Subcutaneous abdominal adipose tissue (tissue), 5 donors: Measurements from ENCODE around the gene WASF2.
"Not testable (repeated sequence)": the region's sequence is repeated elsewhere in the genome, so short reads cannot be mapped to it uniquely, and the experiment has no call there.

ENCODE experiments used
- H3K27ac ChIP-seq: one replicate; pipeline ENCODE4 v1.7.0; 2013; ENCODE audit warnings: low read depth, mild to moderate bottlenecking, inconsistent platforms, low read length, moderate library complexity
- H3K27me3 ChIP-seq, 5 donors: one replicate each; pipeline ENCODE4 v1.7.0; 2013; ENCODE audit warnings: low read length in 5 of 5, inconsistent platforms in 1 of 5; ENCODE audit not compliant: control insufficient read depth in 5 of 5, insufficient read depth in 4 of 5
- H3K36me3 ChIP-seq, 5 donors: one replicate each; pipeline ENCODE4 v1.7.0; 2013; ENCODE audit warnings: low read length in 5 of 5; ENCODE audit not compliant: control insufficient read depth in 5 of 5, insufficient read depth in 5 of 5
- H3K4me1 ChIP-seq, 5 donors: one replicate each; pipeline ENCODE4 v1.7.0; 2013; ENCODE audit warnings: low read length in 5 of 5, mild to moderate bottlenecking in 3 of 5, moderate library complexity in 1 of 5; ENCODE audit not compliant: control insufficient read depth in 5 of 5, insufficient read depth in 5 of 5
- H3K4me3 ChIP-seq, 5 donors: one replicate each; pipeline ENCODE4 v1.7.0; 2013; ENCODE audit warnings: low read length in 5 of 5, low read depth in 1 of 5
- H3K9ac ChIP-seq, 5 donors: one replicate each; pipeline ENCODE4 v1.7.0; 2013; ENCODE audit warnings: low read length in 5 of 5, mild to moderate bottlenecking in 4 of 5, moderate library complexity in 3 of 5
- H3K9me3 ChIP-seq, 5 donors: one replicate each; pipeline ENCODE4 v1.7.0; 2013; ENCODE audit warnings: low read length in 5 of 5; ENCODE audit not compliant: control insufficient read depth in 5 of 5
- donor health status: healthy.
- donor health status: healthy.
- donor health status: healthy.
- donor health status: healthy.
- donor health status: healthy.

The WASF2 gene

GRCh38 chr1:27439150-27439549, 50.8 kb downstream of the WASF2 start:
- Histone ChIP-seq H3K36me3 (peaks cover 0 to 8% (median 3%) of the 10 kb centered on the region in 5 donors), H3K9me3 (no peaks in the 10 kb centered on the region), H3K27me3 (no peaks in the 10 kb centered on the region), H3K9ac (no peak overlapping the region), H3K4me3 (no peak overlapping the region), H3K27ac (no peak overlapping the region), H3K4me1 (peaks cover 6 to 54% (median 48%) of the 10 kb centered on the region in 5 donors)

DNA sequence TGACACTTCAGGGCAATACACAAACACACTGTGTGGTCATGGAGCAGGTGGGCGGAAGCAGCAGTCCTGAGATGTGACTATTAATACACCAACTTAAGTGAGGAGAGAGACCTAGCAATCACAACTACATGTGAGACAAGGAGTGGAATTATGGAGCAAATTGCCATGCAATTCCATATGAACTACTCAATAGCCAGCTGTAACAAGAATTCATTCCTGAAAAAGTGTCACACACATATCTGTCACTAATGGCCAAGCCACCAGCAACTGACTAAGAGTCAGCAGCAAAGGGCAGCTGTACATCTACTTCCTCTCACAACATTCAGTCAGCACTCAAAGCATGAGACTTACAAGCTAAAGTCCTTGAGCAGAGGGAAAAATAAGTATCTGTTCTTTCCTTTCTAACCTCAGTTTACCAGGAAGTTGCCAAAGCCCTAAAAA, 51.3 kb downstream of the WASF2 start:
- no peak overlapping the region for H3K9ac ChIP-seq
- no peaks in the 10 kb centered on the region for H3K9me3 ChIP-seq
- H3K4me1 ChIP-seq: peaks cover 6 to 55% (median 53%) of the 10 kb centered on the region in 5 donors
- no peaks in the 10 kb centered on the region for H3K27me3 ChIP-seq
- peaks cover 0 to 5% (median 3%) of the 10 kb centered on the region in 5 donors for H3K36me3 ChIP-seq
- peak overlapping the region; percentile 66 for H3K27ac ChIP-seq
- no peak overlapping the region for H3K4me3 ChIP-seq

- Histone ChIP-seq H3K27me3 (no peaks in the 10 kb centered on the region), H3K4me3 (peak overlapping the region in 2 of 5 donors; percentile 2 to 36), H3K9me3 (no peaks in the 10 kb centered on the region), H3K9ac (peak overlapping the region in 1 of 5 donors; percentile 34), H3K36me3 (peaks cover 0 to 5% (median 3%) of the 10 kb centered on the region in 5 donors), H3K27ac (peak overlapping the region; percentile 66), H3K4me1 (peaks cover 6 to 73% (median 67%) of the 10 kb centered on the region in 5 donors)
Observed at GRCh38 chr1:27436204-27437159, 53.5 kb downstream of the WASF2 start.

- H3K9me3 ChIP-seq: no peaks in the 10 kb centered on the region
- no peaks in the 10 kb centered on the region for H3K27me3 ChIP-seq
- H3K9ac ChIP-seq: no peak overlapping the region
- peaks cover 0 to 5% (median 3%) of the 10 kb centered on the region in 5 donors for H3K36me3 ChIP-seq
- peak overlapping the region; percentile 66 for H3K27ac ChIP-seq
- H3K4me3 ChIP-seq: no peak overlapping the region
- H3K4me1 ChIP-seq: peaks cover 8 to 81% (median 75%) of the 10 kb centered on the region in 5 donors
Observed at GRCh38 chr1:27435566-27436203, 54.3 kb downstream of the WASF2 start.

DNA sequence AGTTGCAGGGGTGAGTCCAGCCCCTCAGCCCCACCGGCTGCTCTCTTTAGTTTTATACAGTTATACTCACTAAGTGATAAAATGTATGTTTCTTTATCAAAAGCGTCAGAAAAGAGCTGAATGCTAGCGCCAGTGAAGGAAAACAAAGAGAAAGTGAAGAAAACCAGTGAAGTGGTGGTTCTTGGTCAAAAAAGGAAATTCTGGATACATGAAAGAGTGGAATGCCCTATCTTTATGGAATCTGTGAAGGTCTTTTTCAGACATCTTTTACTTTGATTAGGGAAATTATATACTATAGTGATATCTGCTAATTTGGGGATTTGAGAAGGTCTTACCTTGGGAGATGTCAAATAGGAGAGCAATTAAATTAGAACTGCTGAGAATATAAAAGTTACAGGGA, 56.3 kb downstream of the WASF2 start:
- no peaks in the 10 kb centered on the region for H3K9me3 ChIP-seq
- H3K4me1 ChIP-seq: peaks cover 8 to 92% (median 81%) of the 10 kb centered on the region in 5 donors
- no peak overlapping the region for H3K4me3 ChIP-seq
- H3K9ac ChIP-seq: no peak overlapping the region
- H3K27ac ChIP-seq: peak overlapping the region; percentile 47
- no peaks in the 10 kb centered on the region for H3K36me3 ChIP-seq
- H3K27me3 ChIP-seq: no peaks in the 10 kb centered on the region

- not testable (repeated sequence) for H3K4me3 ChIP-seq, H3K9ac ChIP-seq, H3K36me3 ChIP-seq, H3K27me3 ChIP-seq, H3K9me3 ChIP-seq, H3K27ac ChIP-seq
- H3K4me1 ChIP-seq: peaks cover 13 to 92% (median 85%) of the 10 kb centered on the region in 5 donors
Observed at GRCh38 chr1:27432725-27433124, 57.2 kb downstream of the WASF2 start.

DNA sequence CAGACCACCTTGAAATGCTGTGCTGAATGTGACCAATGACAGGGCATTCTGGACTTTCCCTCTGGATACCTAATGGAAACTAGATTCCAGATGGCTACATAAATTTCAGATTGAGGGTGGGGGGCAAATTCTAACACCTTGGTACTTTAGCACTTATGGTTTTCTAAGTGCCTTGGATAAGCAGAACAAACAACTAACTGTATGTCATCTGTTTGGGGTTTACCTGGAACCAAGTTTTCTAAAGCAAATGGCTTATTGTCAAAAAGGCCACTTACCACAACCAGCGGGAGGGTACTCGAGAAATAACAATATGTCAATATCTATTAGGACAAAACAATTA, 58.4 kb downstream of the WASF2 start:
- H3K36me3 ChIP-seq: peaks cover 3 to 17% (median 11%) of the 10 kb centered on the region in 5 donors
- H3K27ac ChIP-seq: peak overlapping the region; percentile 80
- no peaks in the 10 kb centered on the region for H3K9me3 ChIP-seq
- peak overlapping the region in 2 of 5 donors; percentile 43 to 48 for H3K9ac ChIP-seq
- H3K4me1 ChIP-seq: peaks cover 14 to 95% (median 83%) of the 10 kb centered on the region in 5 donors
- no peaks in the 10 kb centered on the region for H3K27me3 ChIP-seq
- no peak overlapping the region for H3K4me3 ChIP-seq

- peak overlapping the region in 2 of 5 donors; percentile 1 to 31 for H3K4me3 ChIP-seq
- H3K9ac ChIP-seq: peak overlapping the region in 3 of 5 donors; percentile 30 to 48 (median 43)
- no peaks in the 10 kb centered on the region for H3K9me3 ChIP-seq
- no peaks in the 10 kb centered on the region for H3K27me3 ChIP-seq
- H3K36me3 ChIP-seq: peaks cover 3 to 22% (median 13%) of the 10 kb centered on the region in 5 donors
- H3K27ac ChIP-seq: peak overlapping the region; percentile 80
- peaks cover 9 to 92% (median 78%) of the 10 kb centered on the region in 5 donors for H3K4me1 ChIP-seq
Observed at GRCh38 chr1:27430903-27431600, 58.9 kb downstream of the WASF2 start.

DNA sequence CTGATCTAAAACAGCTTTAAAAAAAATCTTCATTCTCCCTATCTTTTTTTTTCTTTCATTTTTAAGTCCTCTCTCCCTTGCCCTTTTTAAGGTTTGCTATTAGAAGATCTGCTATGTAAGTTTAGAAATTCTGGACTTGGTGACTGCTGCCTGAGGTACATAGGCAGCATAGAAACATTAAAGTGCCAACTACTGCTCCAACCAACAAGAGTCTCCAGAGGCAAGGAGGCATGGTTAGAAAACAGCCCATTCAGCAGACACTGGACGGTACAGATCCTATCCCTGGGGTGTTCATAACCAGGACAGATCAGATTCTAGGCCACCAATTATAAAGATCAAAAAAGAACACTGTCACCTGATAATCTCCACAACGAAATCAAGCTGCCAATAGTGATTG, 60.9 kb downstream of the WASF2 start:
- Histone ChIP-seq H3K9ac (peak overlapping the region in 3 of 5 donors; percentile 35 to 57 (median 51)), H3K27me3 (no peaks in the 10 kb centered on the region), H3K36me3 (peaks cover 3 to 28% (median 13%) of the 10 kb centered on the region in 5 donors), H3K9me3 (no peaks in the 10 kb centered on the region), H3K4me3 (peak overlapping the region in 2 of 5 donors; percentile 33 to 38), H3K27ac (peak overlapping the region; percentile 80), H3K4me1 (peaks cover 8 to 83% (median 70%) of the 10 kb centered on the region in 5 donors)
